ENCODE results near the gene RPL18A. TPM values are rescaled to one million over a fixed set of nuclear protein-coding genes. Genes with fewer than 3 reads are reported as not detected.

The RPL18A gene
- total RNA-seq, result 1,000 to 10,000 TPM; 1,116 to 2,379 (median 1,559) TPM
- 1,000 to 10,000 TPM; 1,339 to 1,436 TPM for polyA plus RNA-seq

- WGBS, 2 donors, result 0 to 1% methylated on average over 66 to 80 of the region's 80 CpGs
- Histone ChIP-seq H3K27ac (peak within 1 kb of the TSS; percentile 76 to 82 (median 79)), H3K9me3 (no peaks in the 10 kb centered on the region), H3K36me3 (peaks cover 4 to 26% (median 19%) of the 10 kb centered on the region in 3 donors), H3K4me3 (peak within 1 kb of the TSS; percentile 62 to 99 (median 98)), H3K27me3 (no peaks in the 10 kb centered on the region), H3K4me1 (peaks cover 0 to 9% (median 0%) of the 10 kb centered on the region in 3 donors)
- ATAC-seq (peak; percentile 92 to 97 (median 94)), DNase-seq (peak; percentile 98 to 99 (median 99)), FAIRE-seq (peak; percentile 94)
- peak; percentile 36 to 57 (median 50) for TF ChIP-seq CTCF (IDR thresholded peaks at IDR 0.05)
- intact Hi-C loops (cut with DNase I), result loop anchor here in 2 of 3 donors (5.0 to 10.0 kb wide), 3 partner anchors 73 to 155 kb away; partner anchors contain the start of gene CCDC124 (in 1 of the 2)
These were observed at the start of gene RPL18A for GRCh38 chr19:17859533-17860330. TSS of gene RPL18A (plus strand) at chr19:17859910. CDS start at chr19:17859957, 47 bp downstream.

- intact Hi-C loops (cut with DNase I), result no loop called here
- no peak for DNase-seq
- Histone ChIP-seq H3K4me1 (no peaks in the 10 kb centered on the region), H3K27ac (no peak overlapping the region), H3K9me3 (no peaks in the 10 kb centered on the region), H3K4me3 (no peak overlapping the region), H3K27me3 (no peaks in the 10 kb centered on the region), H3K36me3 (no peaks in the 10 kb centered on the region)
- TF ChIP-seq CTCF (IDR thresholded peaks at IDR 0.05), result no peak
- 91 to 100% methylated on average over 2 of the region's 2 CpGs for WGBS, 2 donors
- ATAC-seq, result no peak
- no peak for FAIRE-seq
These were observed 48.6 kb upstream of the RPL18A start for GRCh38 chr19:17811103-17811502.

- intact Hi-C loops (cut with DNase I), result no loop called here
- no peak for FAIRE-seq
- Histone ChIP-seq H3K4me3 (no peak overlapping the region), H3K4me1 (no peaks in the 10 kb centered on the region), H3K27me3 (no peaks in the 10 kb centered on the region), H3K9me3 (no peaks in the 10 kb centered on the region), H3K36me3 (no peaks in the 10 kb centered on the region), H3K27ac (no peak overlapping the region)
- TF ChIP-seq CTCF (IDR thresholded peaks at IDR 0.05), result no peak
- no peak for ATAC-seq
- no peak for DNase-seq
- WGBS, 2 donors, result 86 to 87% methylated on average over 20 of the region's 20 CpGs
These were observed 48.0 kb upstream of the RPL18A start for GRCh38 chr19:17811681-17812080.

- H3K9me3 ChIP-seq, result no peaks in the 10 kb centered on the region
- no peaks in the 10 kb centered on the region for H3K27me3 ChIP-seq
- no peak for TF ChIP-seq CTCF (IDR thresholded peaks at IDR 0.05)
- H3K4me3 ChIP-seq, result no peak overlapping the region
- FAIRE-seq (no peak), ATAC-seq (no peak), DNase-seq (no peak)
- no peaks in the 10 kb centered on the region for H3K36me3 ChIP-seq
- no peak overlapping the region for H3K27ac ChIP-seq
- no peaks in the 10 kb centered on the region for H3K4me1 ChIP-seq
- intact Hi-C loops (cut with DNase I), result no loop called here
- WGBS, 2 donors, result 71 to 83% methylated on average over 5 of the region's 5 CpGs
These were observed 47.6 kb upstream of the RPL18A start for GRCh38 chr19:17812099-17812498.

Measured in pancreas (tissue), 10 donors.